ENCODE data around the gene FOXI3.

DNA sequence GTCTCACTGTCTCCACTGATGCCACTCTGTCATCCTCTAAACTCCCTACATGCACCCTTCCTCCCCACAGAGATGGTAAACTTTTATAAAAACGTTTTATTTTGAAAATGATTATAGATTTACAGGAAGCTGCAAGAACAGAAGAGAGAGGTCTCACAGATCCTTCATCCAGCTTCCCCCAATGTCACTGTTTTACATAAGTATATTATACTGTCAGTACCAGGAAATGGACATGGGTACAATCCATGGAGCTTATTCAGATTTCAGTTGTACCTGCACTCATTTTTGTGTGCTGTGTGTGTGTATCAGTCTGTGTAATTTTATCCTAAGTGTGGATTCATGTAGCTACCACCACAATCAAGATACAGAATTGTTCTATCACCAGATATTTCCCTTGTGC, 46.7 kb upstream of the FOXI3 start:
- TF ChIP-seq GATA2 (IDR thresholded peaks at IDR 0.05; ENCODE audit: low read depth, low read length) (no peak), GATA3 (IDR thresholded peaks at IDR 0.05; ENCODE audit: low read depth, low read length) (no peak)
